GM12874 (cell line): ENCODE results near the gene SNRPB.

Source experiments
- CTCF ChIP-seq: IDR thresholded peaks from 2 replicates; pipeline ENCODE4 v1.5.1; 2011; ENCODE audit warnings: low read depth, mild to moderate bottlenecking, control low read depth, low read length, moderate library complexity; ENCODE audit not compliant: insufficient read depth

Gene SNRPB

GRCh38 chr20:2470423-2471193 is at the start of gene SNRPB:
Gene SNRPB (minus strand): TSS chr20:2470789. CDS start chr20:2470690, 99 bp downstream.
- TF ChIP-seq CTCF, result no peak

- TF ChIP-seq CTCF, result no peak
Observed at GRCh38 chr20:2519115-2519809, 48.7 kb upstream of the SNRPB start.

GRCh38 chr20:2518558-2518957 is 48.0 kb upstream of the SNRPB start:
- TF ChIP-seq CTCF, result no peak

- no peak for TF ChIP-seq CTCF
Observed at GRCh38 chr20:2518096-2518495, 47.5 kb upstream of the SNRPB start.

GRCh38 chr20:2516399-2516798 is 45.8 kb upstream of the SNRPB start:
- TF ChIP-seq CTCF, result no peak

- no peak for TF ChIP-seq CTCF
Observed at GRCh38 chr20:2515203-2515602, 44.6 kb upstream of the SNRPB start.

- no peak for TF ChIP-seq CTCF
Observed at GRCh38 chr20:2509794-2510193, 39.2 kb upstream of the SNRPB start.
